ENCODE results near the gene TENM4.

The TENM4 gene

GRCh38 chr11:78730267-78730824 lies 710.5 kb downstream of the TENM4 start:
- Histone ChIP-seq H3K9me3 (ENCODE audit: control insufficient read depth in 1 of 2, low read length in 2 of 2) (no peaks in the 10 kb centered on the region), H3K27ac (ENCODE audit: low read depth, low read length) (no peak overlapping the region), H3K4me1 (ENCODE audit: control insufficient read depth in 1 of 2, insufficient read depth in 2 of 2, low read length in 2 of 2) (no peaks in the 10 kb centered on the region), H3K9ac (ENCODE audit: low read depth in 1 of 2, low read length in 2 of 2) (no peak overlapping the region), H3K4me3 (ENCODE audit: low read depth in 1 of 2, low read length in 2 of 2) (no peak overlapping the region), H3K27me3 (ENCODE audit: control insufficient read depth in 1 of 2, insufficient read depth in 2 of 2, low read length in 2 of 2) (peaks cover 0 to under 1% of the 10 kb centered on the region in 2 donors), H3K36me3 (ENCODE audit: control insufficient read depth in 1 of 2, insufficient read depth in 2 of 2, low read length in 2 of 2) (no peaks in the 10 kb centered on the region)

GRCh38 chr11:78727816-78728215 lies 713.0 kb downstream of the TENM4 start:
- H3K9ac ChIP-seq (ENCODE audit: low read depth in 1 of 2, low read length in 2 of 2) = no peak overlapping the region
- H3K4me3 ChIP-seq (ENCODE audit: low read depth in 1 of 2, low read length in 2 of 2) = no peak overlapping the region
- no peak overlapping the region for H3K27ac ChIP-seq (ENCODE audit: low read depth, low read length)
- no peaks in the 10 kb centered on the region for H3K4me1 ChIP-seq (ENCODE audit: control insufficient read depth in 1 of 2, insufficient read depth in 2 of 2, low read length in 2 of 2)
- H3K27me3 ChIP-seq (ENCODE audit: control insufficient read depth in 1 of 2, insufficient read depth in 2 of 2, low read length in 2 of 2) = peaks cover 0 to 4% of the 10 kb centered on the region in 2 donors
- H3K9me3 ChIP-seq (ENCODE audit: control insufficient read depth in 1 of 2, low read length in 2 of 2) = no peaks in the 10 kb centered on the region
- no peaks in the 10 kb centered on the region for H3K36me3 ChIP-seq (ENCODE audit: control insufficient read depth in 1 of 2, insufficient read depth in 2 of 2, low read length in 2 of 2)

GRCh38 chr11:78725200-78725599 lies 715.6 kb downstream of the TENM4 start:
- H3K4me1 ChIP-seq (ENCODE audit: control insufficient read depth in 1 of 2, insufficient read depth in 2 of 2, low read length in 2 of 2) = no peaks in the 10 kb centered on the region
- H3K27me3 ChIP-seq (ENCODE audit: control insufficient read depth in 1 of 2, insufficient read depth in 2 of 2, low read length in 2 of 2) = peaks cover 0 to 4% of the 10 kb centered on the region in 2 donors
- H3K9ac ChIP-seq (ENCODE audit: low read depth in 1 of 2, low read length in 2 of 2) = no peak overlapping the region
- H3K36me3 ChIP-seq (ENCODE audit: control insufficient read depth in 1 of 2, insufficient read depth in 2 of 2, low read length in 2 of 2) = no peaks in the 10 kb centered on the region
- H3K4me3 ChIP-seq (ENCODE audit: low read depth in 1 of 2, low read length in 2 of 2) = no peak overlapping the region
- no peaks in the 10 kb centered on the region for H3K9me3 ChIP-seq (ENCODE audit: control insufficient read depth in 1 of 2, low read length in 2 of 2)
- H3K27ac ChIP-seq (ENCODE audit: low read depth, low read length) = no peak overlapping the region

- Histone ChIP-seq H3K9me3 (ENCODE audit: control insufficient read depth in 1 of 2, low read length in 2 of 2) (no peaks in the 10 kb centered on the region), H3K27ac (ENCODE audit: low read depth, low read length) (no peak overlapping the region), H3K27me3 (ENCODE audit: control insufficient read depth in 1 of 2, insufficient read depth in 2 of 2, low read length in 2 of 2) (peaks cover 0 to 4% of the 10 kb centered on the region in 2 donors), H3K9ac (ENCODE audit: low read depth in 1 of 2, low read length in 2 of 2) (no peak overlapping the region), H3K36me3 (ENCODE audit: control insufficient read depth in 1 of 2, insufficient read depth in 2 of 2, low read length in 2 of 2) (no peaks in the 10 kb centered on the region), H3K4me3 (ENCODE audit: low read depth in 1 of 2, low read length in 2 of 2) (no peak overlapping the region), H3K4me1 (ENCODE audit: control insufficient read depth in 1 of 2, insufficient read depth in 2 of 2, low read length in 2 of 2) (no peaks in the 10 kb centered on the region)
These were observed 718.0 kb downstream of the TENM4 start for GRCh38 chr11:78722786-78723185.

GRCh38 chr11:78720281-78720989 lies 720.4 kb downstream of the TENM4 start:
- Histone ChIP-seq H3K9me3 (ENCODE audit: control insufficient read depth in 1 of 2, low read length in 2 of 2) (no peaks in the 10 kb centered on the region), H3K27me3 (ENCODE audit: control insufficient read depth in 1 of 2, insufficient read depth in 2 of 2, low read length in 2 of 2) (peaks cover 0 to 4% of the 10 kb centered on the region in 2 donors), H3K27ac (ENCODE audit: low read depth, low read length) (no peak overlapping the region), H3K4me1 (ENCODE audit: control insufficient read depth in 1 of 2, insufficient read depth in 2 of 2, low read length in 2 of 2) (no peaks in the 10 kb centered on the region), H3K4me3 (ENCODE audit: low read depth in 1 of 2, low read length in 2 of 2) (no peak overlapping the region), H3K9ac (ENCODE audit: low read depth in 1 of 2, low read length in 2 of 2) (no peak overlapping the region), H3K36me3 (ENCODE audit: control insufficient read depth in 1 of 2, insufficient read depth in 2 of 2, low read length in 2 of 2) (no peaks in the 10 kb centered on the region)

- no peak overlapping the region for H3K27ac ChIP-seq (ENCODE audit: low read depth, low read length)
- no peak overlapping the region for H3K9ac ChIP-seq (ENCODE audit: low read depth in 1 of 2, low read length in 2 of 2)
- H3K36me3 ChIP-seq (ENCODE audit: control insufficient read depth in 1 of 2, insufficient read depth in 2 of 2, low read length in 2 of 2) = no peaks in the 10 kb centered on the region
- no peaks in the 10 kb centered on the region for H3K4me1 ChIP-seq (ENCODE audit: control insufficient read depth in 1 of 2, insufficient read depth in 2 of 2, low read length in 2 of 2)
- no peaks in the 10 kb centered on the region for H3K9me3 ChIP-seq (ENCODE audit: control insufficient read depth in 1 of 2, low read length in 2 of 2)
- no peaks in the 10 kb centered on the region for H3K27me3 ChIP-seq (ENCODE audit: control insufficient read depth in 1 of 2, insufficient read depth in 2 of 2, low read length in 2 of 2)
- H3K4me3 ChIP-seq (ENCODE audit: low read depth in 1 of 2, low read length in 2 of 2) = no peak overlapping the region
These were observed 723.8 kb downstream of the TENM4 start for GRCh38 chr11:78717041-78717440.

GRCh38 chr11:78715639-78716311 lies 725.1 kb downstream of the TENM4 start:
- no peaks in the 10 kb centered on the region for H3K4me1 ChIP-seq (ENCODE audit: control insufficient read depth in 1 of 2, insufficient read depth in 2 of 2, low read length in 2 of 2)
- H3K27ac ChIP-seq (ENCODE audit: low read depth, low read length) = no peak overlapping the region
- no peak overlapping the region for H3K4me3 ChIP-seq (ENCODE audit: low read depth in 1 of 2, low read length in 2 of 2)
- no peaks in the 10 kb centered on the region for H3K36me3 ChIP-seq (ENCODE audit: control insufficient read depth in 1 of 2, insufficient read depth in 2 of 2, low read length in 2 of 2)
- no peaks in the 10 kb centered on the region for H3K9me3 ChIP-seq (ENCODE audit: control insufficient read depth in 1 of 2, low read length in 2 of 2)
- H3K9ac ChIP-seq (ENCODE audit: low read depth in 1 of 2, low read length in 2 of 2) = no peak overlapping the region
- H3K27me3 ChIP-seq (ENCODE audit: control insufficient read depth in 1 of 2, insufficient read depth in 2 of 2, low read length in 2 of 2) = no peaks in the 10 kb centered on the region

GRCh38 chr11:78714539-78714938 lies 726.3 kb downstream of the TENM4 start:
- Histone ChIP-seq H3K4me3 (ENCODE audit: low read depth in 1 of 2, low read length in 2 of 2) (no peak overlapping the region), H3K27ac (ENCODE audit: low read depth, low read length) (no peak overlapping the region), H3K27me3 (ENCODE audit: control insufficient read depth in 1 of 2, insufficient read depth in 2 of 2, low read length in 2 of 2) (peaks cover 0 to 3% of the 10 kb centered on the region in 2 donors), H3K9me3 (ENCODE audit: control insufficient read depth in 1 of 2, low read length in 2 of 2) (no peaks in the 10 kb centered on the region), H3K4me1 (ENCODE audit: control insufficient read depth in 1 of 2, insufficient read depth in 2 of 2, low read length in 2 of 2) (no peaks in the 10 kb centered on the region), H3K36me3 (ENCODE audit: control insufficient read depth in 1 of 2, insufficient read depth in 2 of 2, low read length in 2 of 2) (no peaks in the 10 kb centered on the region), H3K9ac (ENCODE audit: low read depth in 1 of 2, low read length in 2 of 2) (no peak overlapping the region)

GRCh38 chr11:78711735-78712134 lies 729.1 kb downstream of the TENM4 start:
- H3K9me3 ChIP-seq (ENCODE audit: control insufficient read depth in 1 of 2, low read length in 2 of 2) = no peaks in the 10 kb centered on the region
- H3K36me3 ChIP-seq (ENCODE audit: control insufficient read depth in 1 of 2, insufficient read depth in 2 of 2, low read length in 2 of 2) = no peaks in the 10 kb centered on the region
- H3K27ac ChIP-seq (ENCODE audit: low read depth, low read length) = no peak overlapping the region
- H3K4me3 ChIP-seq (ENCODE audit: low read depth in 1 of 2, low read length in 2 of 2) = no peak overlapping the region
- H3K27me3 ChIP-seq (ENCODE audit: control insufficient read depth in 1 of 2, insufficient read depth in 2 of 2, low read length in 2 of 2) = peaks cover 0 to 3% of the 10 kb centered on the region in 2 donors
- H3K9ac ChIP-seq (ENCODE audit: low read depth in 1 of 2, low read length in 2 of 2) = no peak overlapping the region
- H3K4me1 ChIP-seq (ENCODE audit: control insufficient read depth in 1 of 2, insufficient read depth in 2 of 2, low read length in 2 of 2) = no peaks in the 10 kb centered on the region

GRCh38 chr11:78710417-78710816 lies 730.4 kb downstream of the TENM4 start:
- Histone ChIP-seq H3K27me3 (ENCODE audit: control insufficient read depth in 1 of 2, insufficient read depth in 2 of 2, low read length in 2 of 2) (peaks cover 0 to 3% of the 10 kb centered on the region in 2 donors), H3K9ac (ENCODE audit: low read depth in 1 of 2, low read length in 2 of 2) (no peak overlapping the region), H3K9me3 (ENCODE audit: control insufficient read depth in 1 of 2, low read length in 2 of 2) (no peaks in the 10 kb centered on the region), H3K27ac (ENCODE audit: low read depth, low read length) (no peak overlapping the region), H3K4me1 (ENCODE audit: control insufficient read depth in 1 of 2, insufficient read depth in 2 of 2, low read length in 2 of 2) (no peaks in the 10 kb centered on the region), H3K4me3 (ENCODE audit: low read depth in 1 of 2, low read length in 2 of 2) (no peak overlapping the region), H3K36me3 (ENCODE audit: control insufficient read depth in 1 of 2, insufficient read depth in 2 of 2, low read length in 2 of 2) (no peaks in the 10 kb centered on the region)

All from duodenal mucosa (tissue), 2 donors.